Fibroblast of skin of right quadriceps (primary cell): Measurements from ENCODE around the gene NT5C3B.
"Not testable (repeated sequence)": the region's sequence is repeated elsewhere in the genome, so short reads cannot be mapped to it uniquely, and the experiment has no call there.

Source experiments
- DNase-seq: peaks from one replicate; pipeline ENCODE4 v3.0.0-alpha.2; 2013

The NT5C3B gene

GRCh38 chr17:41837761-41838538 is 1.9 kb upstream of the NT5C3B start, which contains the start of gene KLHL10:
TSS of gene KLHL10 (plus strand) at chr17:41837825. CDS start at chr17:41837933, 108 bp downstream.
- no peak for DNase-seq

GRCh38 chr17:41836550-41837196 is 641 bp upstream of the NT5C3B start:
- DNase-seq: peak; percentile 11

GRCh38 chr17:41835214-41835799 is 725 bp downstream of the NT5C3B start:
- DNase-seq: no peak

- not testable (repeated sequence) for DNase-seq
Measured at GRCh38 chr17:41829961-41830360, 6.1 kb downstream of the NT5C3B start.

GRCh38 chr17:41825175-41825845 is 10.7 kb downstream of the NT5C3B start:
- DNase-seq: no peak

- DNase-seq: no peak
Measured at GRCh38 chr17:41824086-41824485, 11.9 kb downstream of the NT5C3B start.

GRCh38 chr17:41823580-41823979 is 12.5 kb downstream of the NT5C3B start:
- no peak for DNase-seq

GRCh38 chr17:41823141-41823524 is 12.9 kb downstream of the NT5C3B start:
- DNase-seq: no peak

- DNase-seq: no peak
Measured at GRCh38 chr17:41822216-41823140, 13.6 kb downstream of the NT5C3B start.

GRCh38 chr17:41821776-41822175 is 14.3 kb downstream of the NT5C3B start:
- no peak for DNase-seq

GRCh38 chr17:41818024-41818423 is 18.0 kb downstream of the NT5C3B start:
- no peak for DNase-seq

- DNase-seq: no peak
Measured at GRCh38 chr17:41816637-41817320, 19.3 kb downstream of the NT5C3B start.

- no peak for DNase-seq
Measured at GRCh38 chr17:41814195-41814594, 21.8 kb downstream of the NT5C3B start.

GRCh38 chr17:41813699-41814124 is 22.3 kb downstream of the NT5C3B start:
- DNase-seq: no peak

GRCh38 chr17:41813152-41813680 is 22.8 kb downstream of the NT5C3B start:
- DNase-seq: no peak

- DNase-seq: peak; percentile 93
Measured at GRCh38 chr17:41812381-41813151, 23.5 kb downstream of the NT5C3B start, which contains the start of gene FKBP10. TSS of gene FKBP10 (plus strand) at chr17:41813004. CDS start at chr17:41813035, 31 bp downstream.

- peak; percentile 75 for DNase-seq
Measured at GRCh38 chr17:41811549-41812380, 24.3 kb downstream of the NT5C3B start, which contains the start of gene P3H4. TSS of gene P3H4 (minus strand) at chr17:41811949. CDS start at chr17:41811915, 34 bp downstream.

GRCh38 chr17:41810659-41811548 is 25.1 kb downstream of the NT5C3B start:
- DNase-seq: no peak
